HepG2 (cell line): ENCODE data around the gene GRIN3A.

Experiments used
- EZH2 ChIP-seq: conservative IDR thresholded peaks from 2 replicates; pipeline ENCODE4 v1.6.1; 2012; ENCODE audit warnings: mild to moderate bottlenecking, low read depth, low read length, moderate library complexity
- POLR2A ChIP-seq, 2 experiments: IDR thresholded peaks; 2 replicates each; pipeline ENCODE4 v1.6.1; 2011; ENCODE audit warnings: low read depth in 2 of 2, low read length in 2 of 2, mild to moderate bottlenecking in 1 of 2, moderate library complexity in 1 of 2; ENCODE audit not compliant: insufficient read depth in 1 of 2
- ZNF740 ChIP-seq: sonication (generic); formaldehyde crosslinking; IDR thresholded peaks from 2 replicates; pipeline ENCODE4 v1.4.0; 2020; ENCODE audit warnings: missing genetic modification reagents
- TF ChIP-seq, protein P1 (sequence below): sonication (generic); formaldehyde crosslinking; IDR thresholded peaks from 2 replicates; pipeline ENCODE4 v1.5.0; 2020; ENCODE audit warnings: mild to moderate bottlenecking, missing genetic modification reagents, moderate library complexity

DNA sequence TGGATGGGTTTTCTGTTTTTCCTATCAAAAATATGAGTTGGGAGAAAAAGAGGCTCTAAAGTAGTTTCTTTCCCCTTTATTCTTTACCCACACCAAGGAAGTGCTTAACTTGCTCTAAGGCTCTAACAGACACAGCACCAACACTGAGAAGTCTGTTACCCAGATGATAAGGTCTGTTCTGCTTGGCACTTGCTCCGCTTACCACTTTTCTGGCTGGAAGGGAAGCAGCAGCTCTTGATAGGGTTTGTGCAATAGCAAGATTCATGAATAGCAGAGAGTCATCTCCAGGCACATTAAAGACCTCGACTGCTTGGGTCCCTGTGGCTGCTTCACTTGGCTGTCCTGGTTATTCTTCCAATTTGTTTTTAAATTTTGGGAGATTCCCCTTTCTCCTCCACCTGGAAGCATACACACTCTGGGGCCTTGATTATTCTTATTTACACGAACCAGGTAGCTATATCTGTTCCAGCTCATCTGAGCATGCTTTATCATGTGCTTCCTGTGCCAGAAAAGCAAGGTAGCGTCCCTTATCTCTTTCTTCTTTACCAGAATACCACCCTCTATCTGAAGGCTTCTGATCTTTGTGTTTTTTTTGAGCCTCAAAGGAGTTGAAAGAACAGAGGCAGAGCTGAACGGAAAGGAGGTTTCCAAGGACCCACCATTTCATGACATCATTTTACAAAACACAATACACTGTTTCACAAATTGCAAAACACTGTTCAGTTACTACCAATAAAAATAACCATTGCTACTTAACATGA lies 168.5 kb downstream of the GRIN3A start:
- TF ChIP-seq ZNF740 (CRISPR knock-in tag) (no peak), POLR2A (IDR thresholded peaks at IDR 0.05; ENCODE audit: insufficient read depth in 1 of 2, low read depth in 2 of 2, low read length in 2 of 2) (no peak), EZH2 (no peak)
- TF ChIP-seq, protein P1, sequence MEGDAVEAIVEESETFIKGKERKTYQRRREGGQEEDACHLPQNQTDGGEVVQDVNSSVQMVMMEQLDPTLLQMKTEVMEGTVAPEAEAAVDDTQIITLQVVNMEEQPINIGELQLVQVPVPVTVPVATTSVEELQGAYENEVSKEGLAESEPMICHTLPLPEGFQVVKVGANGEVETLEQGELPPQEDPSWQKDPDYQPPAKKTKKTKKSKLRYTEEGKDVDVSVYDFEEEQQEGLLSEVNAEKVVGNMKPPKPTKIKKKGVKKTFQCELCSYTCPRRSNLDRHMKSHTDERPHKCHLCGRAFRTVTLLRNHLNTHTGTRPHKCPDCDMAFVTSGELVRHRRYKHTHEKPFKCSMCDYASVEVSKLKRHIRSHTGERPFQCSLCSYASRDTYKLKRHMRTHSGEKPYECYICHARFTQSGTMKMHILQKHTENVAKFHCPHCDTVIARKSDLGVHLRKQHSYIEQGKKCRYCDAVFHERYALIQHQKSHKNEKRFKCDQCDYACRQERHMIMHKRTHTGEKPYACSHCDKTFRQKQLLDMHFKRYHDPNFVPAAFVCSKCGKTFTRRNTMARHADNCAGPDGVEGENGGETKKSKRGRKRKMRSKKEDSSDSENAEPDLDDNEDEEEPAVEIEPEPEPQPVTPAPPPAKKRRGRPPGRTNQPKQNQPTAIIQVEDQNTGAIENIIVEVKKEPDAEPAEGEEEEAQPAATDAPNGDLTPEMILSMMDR (CRISPR knock-in tag), result no peak
